ENCODE data around the gene MYL1.

MYL1 gene

GRCh38 chr2:210271300-210271699, 43.7 kb downstream of the MYL1 start:
- no peaks in the 10 kb centered on the region for H3K9me2 ChIP-seq (replicated peaks; ENCODE audit: control insufficient read depth, low read length)
- no peak overlapping the region for H3K27ac ChIP-seq (ENCODE audit: low read depth, low read length)
- no peaks in the 10 kb centered on the region for H3K4me1 ChIP-seq (ENCODE audit: control insufficient read depth, low read length)
- H3K9me3 ChIP-seq (ENCODE audit: control insufficient read depth, insufficient read depth, low read length) = no peaks in the 10 kb centered on the region
- TF ChIP-seq CTCF (IDR thresholded peaks at IDR 0.05; ENCODE audit: low read depth, low read length, poor library complexity, severe bottlenecking) = no peak
- no peak for TF ChIP-seq EZH2phosphoT487 (IDR thresholded peaks at IDR 0.05; ENCODE audit: borderline replicate concordance, low read length)
- no peaks in the 10 kb centered on the region for H4K20me1 ChIP-seq (ENCODE audit: control insufficient read depth, insufficient read depth, low read depth, low read length)
- no peaks in the 10 kb centered on the region for H3K36me3 ChIP-seq (ENCODE audit: control insufficient read depth, low read length)
- H3F3A ChIP-seq (ENCODE audit: control insufficient read depth, insufficient read depth) = no peaks in the 10 kb centered on the region
- H3K4me2 ChIP-seq (ENCODE audit: low read length) = no peak overlapping the region
- no peaks in the 10 kb centered on the region for H3K79me2 ChIP-seq (ENCODE audit: control insufficient read depth, low read length)
- no peak overlapping the region for H3K4me3 ChIP-seq (ENCODE audit: low read length)
- no peaks in the 10 kb centered on the region for H3K27me3 ChIP-seq (ENCODE audit: control insufficient read depth, low read length)

DNA sequence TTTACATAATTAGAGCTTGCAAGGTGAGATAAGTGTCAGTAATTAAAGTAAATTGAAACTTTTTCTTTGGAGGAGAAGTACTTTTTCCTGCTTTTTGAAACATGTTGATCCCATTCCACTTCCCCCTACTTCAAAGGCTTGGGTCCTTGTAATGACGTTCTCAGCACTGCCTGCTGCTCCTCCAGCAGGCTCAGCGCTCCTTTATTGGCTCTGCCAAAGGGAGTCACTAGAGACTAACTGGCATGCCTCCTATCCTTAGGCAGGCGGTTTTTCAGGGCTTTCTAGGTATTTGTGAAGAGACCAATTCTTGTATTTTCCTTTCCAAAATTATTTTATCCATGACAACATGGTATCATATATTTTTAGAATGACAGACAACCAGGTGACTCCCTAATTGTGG, 45.8 kb downstream of the MYL1 start:
- Histone ChIP-seq H3K4me1 (ENCODE audit: control insufficient read depth, low read length) (no peaks in the 10 kb centered on the region), H3K9me2 (replicated peaks; ENCODE audit: control insufficient read depth, low read length) (no peaks in the 10 kb centered on the region), H3K4me2 (ENCODE audit: low read length) (no peak overlapping the region), H3K36me3 (ENCODE audit: control insufficient read depth, low read length) (no peaks in the 10 kb centered on the region), H3K27me3 (ENCODE audit: control insufficient read depth, low read length) (no peaks in the 10 kb centered on the region), H4K20me1 (ENCODE audit: control insufficient read depth, insufficient read depth, low read depth, low read length) (no peaks in the 10 kb centered on the region), H3K4me3 (ENCODE audit: low read length) (no peak overlapping the region), H3K27ac (ENCODE audit: low read depth, low read length) (no peak overlapping the region), H3K79me2 (ENCODE audit: control insufficient read depth, low read length) (no peaks in the 10 kb centered on the region), H3F3A (ENCODE audit: control insufficient read depth, insufficient read depth) (no peaks in the 10 kb centered on the region), H3K9me3 (ENCODE audit: control insufficient read depth, insufficient read depth, low read length) (no peaks in the 10 kb centered on the region)
- no peak for TF ChIP-seq EZH2phosphoT487 (IDR thresholded peaks at IDR 0.05; ENCODE audit: borderline replicate concordance, low read length)
- TF ChIP-seq CTCF (IDR thresholded peaks at IDR 0.05; ENCODE audit: low read depth, low read length, poor library complexity, severe bottlenecking) = no peak

DNA sequence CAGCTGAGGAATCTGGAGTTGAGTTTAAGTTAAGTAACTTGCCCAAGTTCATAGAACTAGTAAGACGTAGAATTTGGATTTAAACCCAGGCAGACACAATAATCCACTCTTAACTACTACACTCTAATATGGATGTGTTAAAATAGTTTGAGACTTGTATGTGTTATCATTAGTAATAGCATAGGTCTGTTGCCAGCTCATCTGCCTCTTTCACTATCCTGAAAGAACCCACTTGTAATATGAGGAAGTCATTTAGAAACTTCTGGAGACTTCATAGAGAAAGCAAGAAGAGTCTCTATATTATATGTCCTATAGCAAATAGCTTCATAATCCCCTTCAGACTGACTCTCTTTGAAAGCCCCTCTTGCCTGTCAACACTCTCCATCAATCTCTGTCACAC, 46.7 kb downstream of the MYL1 start:
- Histone ChIP-seq H3K4me2 (ENCODE audit: low read length) (no peak overlapping the region), H3K27me3 (ENCODE audit: control insufficient read depth, low read length) (no peaks in the 10 kb centered on the region), H4K20me1 (ENCODE audit: control insufficient read depth, insufficient read depth, low read depth, low read length) (no peaks in the 10 kb centered on the region), H3K4me3 (ENCODE audit: low read length) (no peak overlapping the region), H3F3A (ENCODE audit: control insufficient read depth, insufficient read depth) (no peaks in the 10 kb centered on the region), H3K4me1 (ENCODE audit: control insufficient read depth, low read length) (no peaks in the 10 kb centered on the region), H3K27ac (ENCODE audit: low read depth, low read length) (no peak overlapping the region), H3K9me2 (replicated peaks; ENCODE audit: control insufficient read depth, low read length) (no peaks in the 10 kb centered on the region), H3K79me2 (ENCODE audit: control insufficient read depth, low read length) (no peaks in the 10 kb centered on the region), H3K36me3 (ENCODE audit: control insufficient read depth, low read length) (no peaks in the 10 kb centered on the region), H3K9me3 (ENCODE audit: control insufficient read depth, insufficient read depth, low read length) (no peaks in the 10 kb centered on the region)
- TF ChIP-seq EZH2phosphoT487 (IDR thresholded peaks at IDR 0.05; ENCODE audit: borderline replicate concordance, low read length) (no peak), CTCF (IDR thresholded peaks at IDR 0.05; ENCODE audit: low read depth, low read length, poor library complexity, severe bottlenecking) (no peak)

DNA sequence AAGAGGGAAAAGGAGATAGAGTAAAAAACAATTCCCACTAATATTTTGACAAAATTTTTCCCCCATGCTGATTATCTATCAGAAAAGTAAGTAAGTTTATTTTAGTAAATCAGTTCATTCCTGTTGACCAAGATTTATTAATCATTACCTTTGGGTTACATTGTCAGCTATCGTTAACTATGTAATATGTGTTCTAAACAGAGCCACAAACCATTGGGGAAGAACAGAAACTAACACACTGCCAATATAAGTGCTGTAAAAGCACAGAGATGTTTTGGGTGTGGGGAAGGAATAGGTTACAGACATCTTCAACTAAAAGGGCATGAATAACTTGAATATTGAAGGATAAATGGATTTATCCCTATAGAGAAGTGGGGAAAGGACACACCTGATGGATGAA, 47.3 kb downstream of the MYL1 start:
- H3K4me2 ChIP-seq (ENCODE audit: low read length) = no peak overlapping the region
- no peaks in the 10 kb centered on the region for H3K9me3 ChIP-seq (ENCODE audit: control insufficient read depth, insufficient read depth, low read length)
- TF ChIP-seq EZH2phosphoT487 (IDR thresholded peaks at IDR 0.05; ENCODE audit: borderline replicate concordance, low read length) = no peak
- no peak for TF ChIP-seq CTCF (IDR thresholded peaks at IDR 0.05; ENCODE audit: low read depth, low read length, poor library complexity, severe bottlenecking)
- H4K20me1 ChIP-seq (ENCODE audit: control insufficient read depth, insufficient read depth, low read depth, low read length) = no peaks in the 10 kb centered on the region
- H3K27ac ChIP-seq (ENCODE audit: low read depth, low read length) = no peak overlapping the region
- H3K9me2 ChIP-seq (replicated peaks; ENCODE audit: control insufficient read depth, low read length) = no peaks in the 10 kb centered on the region
- no peak overlapping the region for H3K4me3 ChIP-seq (ENCODE audit: low read length)
- no peaks in the 10 kb centered on the region for H3K36me3 ChIP-seq (ENCODE audit: control insufficient read depth, low read length)
- H3F3A ChIP-seq (ENCODE audit: control insufficient read depth, insufficient read depth) = no peaks in the 10 kb centered on the region
- no peaks in the 10 kb centered on the region for H3K4me1 ChIP-seq (ENCODE audit: control insufficient read depth, low read length)
- H3K79me2 ChIP-seq (ENCODE audit: control insufficient read depth, low read length) = no peaks in the 10 kb centered on the region
- no peaks in the 10 kb centered on the region for H3K27me3 ChIP-seq (ENCODE audit: control insufficient read depth, low read length)
